Measurements from ENCODE around the gene CAPN1.

CAPN1 gene

GRCh38 chr11:65141896-65142494, 39.7 kb upstream of the CAPN1 start:
- TF ChIP-seq CREB1 (IDR thresholded peaks at IDR 0.05; ENCODE audit: low read depth) (no peak), NFIC (IDR thresholded peaks at IDR 0.05) (no peak), RAD21 (IDR thresholded peaks at IDR 0.05; ENCODE audit: low read depth) (no peak), EGR1 (IDR thresholded peaks at IDR 0.05) (no peak), TAF1 (IDR thresholded peaks at IDR 0.05; ENCODE audit: low read depth) (no peak), TEAD4 (IDR thresholded peaks at IDR 0.05) (no peak), MAX (IDR thresholded peaks at IDR 0.05) (no peak), YY1 (IDR thresholded peaks at IDR 0.05; ENCODE audit: low read depth) (no peak), ZBTB7A (IDR thresholded peaks at IDR 0.05; ENCODE audit: low read depth) (no peak)
- TF ChIP-seq, protein P1, sequence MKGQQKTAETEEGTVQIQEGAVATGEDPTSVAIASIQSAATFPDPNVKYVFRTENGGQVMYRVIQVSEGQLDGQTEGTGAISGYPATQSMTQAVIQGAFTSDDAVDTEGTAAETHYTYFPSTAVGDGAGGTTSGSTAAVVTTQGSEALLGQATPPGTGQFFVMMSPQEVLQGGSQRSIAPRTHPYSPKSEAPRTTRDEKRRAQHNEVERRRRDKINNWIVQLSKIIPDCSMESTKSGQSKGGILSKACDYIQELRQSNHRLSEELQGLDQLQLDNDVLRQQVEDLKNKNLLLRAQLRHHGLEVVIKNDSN (IDR thresholded peaks at IDR 0.05), result no peak

DNA sequence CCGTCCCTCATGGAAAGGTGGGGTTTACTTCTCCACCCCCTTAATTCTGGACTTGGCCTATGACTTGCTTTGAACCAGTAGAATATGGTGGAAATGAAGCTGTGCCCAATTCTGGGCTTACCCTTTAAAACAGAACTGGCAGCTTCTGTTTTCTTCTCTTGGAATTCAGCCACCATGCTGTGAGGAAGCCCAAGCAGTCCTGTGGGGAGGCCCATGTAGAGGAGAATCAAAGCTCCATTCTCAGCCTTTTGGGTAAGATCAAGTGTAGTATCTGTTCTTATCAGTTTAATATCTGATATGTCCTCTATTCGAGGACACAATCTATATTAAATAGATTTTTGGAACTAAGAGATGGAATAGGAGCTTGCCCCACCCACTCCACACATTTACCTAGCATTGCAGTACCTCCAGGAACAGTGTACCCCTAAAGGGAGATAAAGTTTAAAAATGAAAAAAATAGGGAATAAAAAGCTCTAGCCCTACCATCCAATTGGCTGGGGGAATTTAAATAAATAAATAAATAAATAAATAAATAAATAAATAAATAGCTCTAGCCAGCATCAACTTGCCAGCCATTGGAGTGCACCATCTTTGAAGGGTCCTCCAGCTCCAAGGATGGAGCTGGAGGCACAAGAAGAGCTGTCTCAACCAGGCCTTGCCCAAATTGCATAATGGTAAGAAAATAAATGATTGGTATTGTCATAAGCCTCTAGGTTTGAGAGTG, 34.2 kb upstream of the CAPN1 start:
- TF ChIP-seq CEBPB (IDR thresholded peaks at IDR 0.05) (no peak), YY1 (IDR thresholded peaks at IDR 0.05; ENCODE audit: low read depth) (peak; percentile 22; the same call in 1 of the 2 replicates), TEAD4 (IDR thresholded peaks at IDR 0.05) (no peak)

GRCh38 chr11:65148657-65149056, 33.1 kb upstream of the CAPN1 start:
- TF ChIP-seq MAX (IDR thresholded peaks at IDR 0.05) (no peak), NFIC (IDR thresholded peaks at IDR 0.05) (no peak), ZBTB7A (IDR thresholded peaks at IDR 0.05; ENCODE audit: low read depth) (no peak), TEAD4 (IDR thresholded peaks at IDR 0.05) (no peak), EGR1 (IDR thresholded peaks at IDR 0.05) (no peak), CREB1 (IDR thresholded peaks at IDR 0.05; ENCODE audit: low read depth) (no peak), EP300 (IDR thresholded peaks at IDR 0.05; ENCODE audit: borderline replicate concordance) (no peak), RAD21 (IDR thresholded peaks at IDR 0.05; ENCODE audit: low read depth) (no peak), YY1 (IDR thresholded peaks at IDR 0.05; ENCODE audit: low read depth) (no peak), TCF12 (IDR thresholded peaks at IDR 0.05; ENCODE audit: low read depth) (no peak), CEBPB (IDR thresholded peaks at IDR 0.05) (no peak), FOXM1 (IDR thresholded peaks at IDR 0.05; ENCODE audit: borderline replicate concordance, low read depth) (no peak), TAF1 (IDR thresholded peaks at IDR 0.05; ENCODE audit: low read depth) (no peak)
- TF ChIP-seq, protein P1 (IDR thresholded peaks at IDR 0.05), result no peak
- TF ChIP-seq, protein P2, sequence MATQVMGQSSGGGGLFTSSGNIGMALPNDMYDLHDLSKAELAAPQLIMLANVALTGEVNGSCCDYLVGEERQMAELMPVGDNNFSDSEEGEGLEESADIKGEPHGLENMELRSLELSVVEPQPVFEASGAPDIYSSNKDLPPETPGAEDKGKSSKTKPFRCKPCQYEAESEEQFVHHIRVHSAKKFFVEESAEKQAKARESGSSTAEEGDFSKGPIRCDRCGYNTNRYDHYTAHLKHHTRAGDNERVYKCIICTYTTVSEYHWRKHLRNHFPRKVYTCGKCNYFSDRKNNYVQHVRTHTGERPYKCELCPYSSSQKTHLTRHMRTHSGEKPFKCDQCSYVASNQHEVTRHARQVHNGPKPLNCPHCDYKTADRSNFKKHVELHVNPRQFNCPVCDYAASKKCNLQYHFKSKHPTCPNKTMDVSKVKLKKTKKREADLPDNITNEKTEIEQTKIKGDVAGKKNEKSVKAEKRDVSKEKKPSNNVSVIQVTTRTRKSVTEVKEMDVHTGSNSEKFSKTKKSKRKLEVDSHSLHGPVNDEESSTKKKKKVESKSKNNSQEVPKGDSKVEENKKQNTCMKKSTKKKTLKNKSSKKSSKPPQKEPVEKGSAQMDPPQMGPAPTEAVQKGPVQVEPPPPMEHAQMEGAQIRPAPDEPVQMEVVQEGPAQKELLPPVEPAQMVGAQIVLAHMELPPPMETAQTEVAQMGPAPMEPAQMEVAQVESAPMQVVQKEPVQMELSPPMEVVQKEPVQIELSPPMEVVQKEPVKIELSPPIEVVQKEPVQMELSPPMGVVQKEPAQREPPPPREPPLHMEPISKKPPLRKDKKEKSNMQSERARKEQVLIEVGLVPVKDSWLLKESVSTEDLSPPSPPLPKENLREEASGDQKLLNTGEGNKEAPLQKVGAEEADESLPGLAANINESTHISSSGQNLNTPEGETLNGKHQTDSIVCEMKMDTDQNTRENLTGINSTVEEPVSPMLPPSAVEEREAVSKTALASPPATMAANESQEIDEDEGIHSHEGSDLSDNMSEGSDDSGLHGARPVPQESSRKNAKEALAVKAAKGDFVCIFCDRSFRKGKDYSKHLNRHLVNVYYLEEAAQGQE (IDR thresholded peaks at IDR 0.05; ENCODE audit: low read depth), result no peak

DNA sequence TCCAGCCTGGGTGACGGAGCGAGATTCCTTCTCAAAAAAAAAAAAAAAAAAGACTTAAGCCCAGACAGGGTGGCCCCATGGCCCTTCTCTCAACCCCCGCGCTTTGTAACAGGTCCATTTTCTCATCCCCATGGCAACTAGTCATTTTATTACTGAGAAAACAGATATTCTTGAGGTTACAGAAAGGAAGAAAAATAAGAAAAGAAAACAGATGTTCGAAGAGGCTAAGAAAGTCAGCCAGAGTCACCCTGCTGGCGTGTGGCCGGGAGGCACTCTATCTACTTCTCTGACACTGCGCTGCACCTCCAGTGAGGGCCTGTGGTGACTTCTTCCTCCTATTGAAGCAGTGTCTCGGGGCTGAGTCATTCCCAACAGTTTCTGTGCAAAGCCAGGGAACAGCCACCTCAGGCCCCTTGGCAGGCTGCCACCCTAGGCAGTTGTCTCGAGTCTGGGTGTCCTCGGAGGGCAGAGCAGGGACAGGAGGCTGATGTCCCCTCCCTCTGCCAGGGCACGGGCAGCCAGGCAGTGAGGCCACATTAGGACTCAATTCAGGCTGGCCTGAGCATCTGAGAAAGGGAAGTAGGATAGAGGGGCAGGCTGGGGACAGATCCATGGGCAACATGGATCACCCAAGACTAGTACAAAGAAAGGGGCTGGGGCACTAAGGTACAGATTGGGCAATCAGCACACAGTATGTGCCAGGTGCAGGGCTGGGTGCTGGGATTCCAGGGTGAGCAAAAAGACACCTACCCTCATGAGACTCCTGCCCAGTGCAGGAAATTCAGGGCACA, 31.0 kb upstream of the CAPN1 start:
- TF ChIP-seq CEBPB (IDR thresholded peaks at IDR 0.05), result peak; percentile 57
- TF ChIP-seq TAF1 (IDR thresholded peaks at IDR 0.05; ENCODE audit: low read depth), result no peak
- peak; percentile 75 for TF ChIP-seq NFIC (IDR thresholded peaks at IDR 0.05)

DNA sequence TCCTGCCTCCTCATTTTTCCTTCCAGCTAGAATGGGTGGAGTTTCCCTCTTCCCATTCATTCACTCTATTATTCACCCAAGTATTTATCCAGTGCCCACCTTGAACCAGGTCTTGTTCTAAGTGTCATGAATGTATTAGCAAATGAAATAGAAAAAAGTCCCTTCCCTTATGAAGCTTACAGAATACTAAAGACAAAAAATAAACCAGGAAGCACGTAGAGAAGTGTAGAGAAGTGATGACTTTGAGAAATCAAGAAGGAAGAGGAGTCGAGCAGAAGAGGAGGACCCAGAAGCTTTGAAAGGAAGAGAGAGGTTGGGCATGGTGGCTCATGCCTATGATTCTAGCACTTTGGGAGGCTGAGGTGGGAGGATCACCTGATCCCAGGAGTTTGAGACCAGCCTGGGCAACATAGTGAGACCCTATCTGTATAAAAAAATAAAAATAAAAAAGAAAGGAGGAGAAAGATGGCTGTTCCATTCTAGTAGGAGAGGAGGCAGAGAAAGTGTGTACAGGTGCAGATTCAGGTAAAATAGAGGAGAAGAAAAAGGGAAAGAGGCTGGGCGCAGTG, 30.3 kb upstream of the CAPN1 start:
- TF ChIP-seq EGR1 (IDR thresholded peaks at IDR 0.05), result no peak
- TF ChIP-seq FOXM1 (IDR thresholded peaks at IDR 0.05; ENCODE audit: borderline replicate concordance, low read depth), result no peak
- no peak for TF ChIP-seq MAX (IDR thresholded peaks at IDR 0.05)
- no peak for TF ChIP-seq EP300 (IDR thresholded peaks at IDR 0.05; ENCODE audit: borderline replicate concordance)
- TF ChIP-seq RAD21 (IDR thresholded peaks at IDR 0.05; ENCODE audit: low read depth), result no peak
- TF ChIP-seq, protein P2 (IDR thresholded peaks at IDR 0.05; ENCODE audit: low read depth), result no peak
- no peak for TF ChIP-seq CREB1 (IDR thresholded peaks at IDR 0.05; ENCODE audit: low read depth)

Measured in Ishikawa (cell line).